ENCODE data around the gene AHR. TPM values are rescaled to one million over a fixed set of nuclear protein-coding genes. Genes with fewer than 3 reads are reported as not detected.

AHR gene
- total RNA-seq, 1 donor from 2014 or later: 89.3 TPM

- no peak for DNase-seq (ENCODE audit: low spot score)
Measured at GRCh38 chr7:17302575-17303142, 4.2 kb downstream of the AHR start.

DNA sequence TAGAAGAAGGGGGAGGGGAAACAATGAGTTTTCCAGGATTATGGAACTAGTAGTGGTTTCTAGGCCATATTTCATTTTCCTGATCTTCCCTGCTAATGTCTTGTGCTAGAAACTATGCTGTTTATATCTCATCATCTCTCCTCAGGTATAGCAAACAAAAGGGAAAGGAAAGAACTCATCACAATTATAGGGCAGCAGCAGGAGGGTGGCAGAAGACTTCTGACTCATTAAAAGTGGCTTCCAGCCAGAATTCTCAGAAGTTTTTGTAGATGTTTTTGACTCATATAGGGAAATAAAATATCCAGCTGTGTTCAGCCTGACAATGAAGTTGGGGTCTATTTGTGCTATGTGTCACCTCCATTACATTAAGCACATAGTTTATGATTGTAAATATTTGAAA lies 6.5 kb downstream of the AHR start:
- DNase-seq (ENCODE audit: low spot score): no peak

DNA sequence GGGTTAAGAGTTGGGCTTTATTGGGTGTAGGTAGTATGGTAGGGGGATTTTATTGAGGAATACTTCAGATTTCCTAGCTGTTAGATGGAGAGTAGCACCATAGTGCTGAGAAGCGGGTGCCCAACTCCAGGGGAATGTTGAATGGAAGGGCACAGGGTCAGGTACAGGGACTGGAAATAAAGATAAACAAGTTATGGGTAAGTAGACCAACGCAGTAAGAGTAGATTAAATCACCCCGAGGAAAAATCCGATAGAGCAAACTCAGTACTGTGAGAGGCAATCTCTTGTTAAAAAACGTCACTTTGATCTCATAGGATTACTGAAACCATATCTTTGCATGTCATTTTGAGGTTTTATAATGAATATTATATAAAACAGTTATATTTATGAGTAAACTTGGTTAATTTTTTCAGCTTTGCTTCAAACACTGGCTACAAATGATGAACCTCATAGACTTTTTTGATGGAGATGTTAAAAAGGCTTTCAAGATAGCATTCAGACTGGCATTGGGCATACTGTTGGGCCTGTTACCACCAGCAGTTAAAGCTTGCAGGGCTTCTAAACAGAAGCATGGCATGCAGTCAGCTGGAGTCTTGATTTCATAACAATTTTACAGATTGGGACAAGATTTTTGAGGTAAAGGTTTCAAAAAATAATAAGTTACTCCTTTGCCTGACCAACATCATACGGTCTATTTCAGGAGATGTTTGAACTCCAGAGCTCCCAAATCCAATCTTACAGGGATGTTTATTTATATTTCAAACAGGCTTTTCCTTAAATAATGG lies 7.1 kb downstream of the AHR start:
- no peak for DNase-seq (ENCODE audit: low spot score)

- DNase-seq (ENCODE audit: low spot score): no peak
Measured at GRCh38 chr7:17307000-17307399, 8.5 kb downstream of the AHR start.

- no peak for DNase-seq (ENCODE audit: low spot score)
Measured at GRCh38 chr7:17307558-17307957, 9.1 kb downstream of the AHR start.

DNA sequence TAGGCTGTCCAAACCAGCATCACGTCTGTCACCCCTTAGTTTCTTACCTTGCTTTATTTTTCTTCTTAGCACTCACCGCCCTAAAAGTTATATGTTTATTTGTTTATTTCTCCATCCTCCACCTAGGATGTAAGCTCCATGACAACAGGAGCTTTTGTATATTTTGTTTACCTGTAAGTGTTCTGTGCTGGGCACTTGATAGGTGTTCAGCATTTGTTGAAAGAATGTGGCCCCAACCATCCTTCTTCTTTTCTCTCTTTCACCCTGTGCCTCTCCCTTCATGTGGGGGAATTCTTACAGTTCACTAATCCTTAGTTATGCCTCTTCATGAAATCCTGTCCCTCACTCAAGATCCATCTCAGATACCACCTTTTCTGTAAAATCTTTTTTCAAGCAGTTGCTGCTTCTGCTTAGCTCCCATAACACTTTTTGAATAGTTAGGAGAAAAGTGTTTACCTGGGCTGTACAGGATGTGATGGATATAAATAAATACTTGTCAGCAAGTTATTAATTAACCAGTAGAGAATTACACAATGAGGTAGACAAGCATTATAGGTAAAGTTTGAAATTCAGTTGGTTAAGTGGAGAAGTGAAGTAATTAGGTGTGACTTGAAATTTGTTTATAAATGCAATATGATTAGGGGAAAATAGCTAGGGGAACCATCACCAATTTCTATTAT lies 9.7 kb downstream of the AHR start:
- DNase-seq (ENCODE audit: low spot score): no peak

DNA sequence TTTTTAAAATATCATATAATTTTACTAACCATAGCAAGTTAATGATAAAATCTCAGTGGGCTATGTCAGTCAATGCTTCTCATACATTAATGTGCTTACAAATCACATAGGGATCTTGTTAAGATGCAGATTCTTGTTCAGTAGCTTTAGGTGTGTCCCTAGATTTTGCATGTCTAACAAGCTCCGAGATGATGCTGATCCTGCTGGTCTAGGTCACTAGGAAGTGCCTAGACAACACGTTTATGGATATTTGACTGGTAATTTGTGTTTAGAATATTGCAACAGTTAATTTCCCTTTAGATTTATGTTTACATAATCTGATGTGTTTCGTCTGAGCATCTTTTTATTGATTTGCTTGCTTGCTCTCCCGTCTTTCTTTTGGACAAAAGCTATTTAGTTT lies 12.7 kb downstream of the AHR start:
- no peak for DNase-seq (ENCODE audit: low spot score)

DNA sequence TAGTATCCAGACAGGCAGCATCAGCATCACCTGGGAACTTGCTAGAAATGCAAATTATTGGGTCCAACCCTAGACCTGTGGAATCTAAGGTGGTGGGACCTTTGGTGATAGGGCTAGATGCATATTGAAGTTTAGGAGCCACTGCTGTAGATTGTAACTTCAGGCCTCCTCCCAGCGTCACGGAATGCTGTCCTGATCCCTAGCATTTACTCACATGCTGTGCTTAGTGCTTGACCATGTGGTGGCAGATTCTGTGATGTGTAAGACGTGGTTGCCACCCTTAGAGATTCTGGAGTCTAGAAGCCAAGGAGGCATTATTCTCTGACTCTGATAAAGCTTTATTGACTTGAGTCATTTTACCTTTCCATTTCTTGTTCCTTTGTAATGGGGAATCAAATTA lies 13.5 kb downstream of the AHR start:
- DNase-seq (ENCODE audit: low spot score): no peak

- DNase-seq (ENCODE audit: low spot score): no peak
Measured at GRCh38 chr7:17312641-17313040, 14.2 kb downstream of the AHR start.

DNA sequence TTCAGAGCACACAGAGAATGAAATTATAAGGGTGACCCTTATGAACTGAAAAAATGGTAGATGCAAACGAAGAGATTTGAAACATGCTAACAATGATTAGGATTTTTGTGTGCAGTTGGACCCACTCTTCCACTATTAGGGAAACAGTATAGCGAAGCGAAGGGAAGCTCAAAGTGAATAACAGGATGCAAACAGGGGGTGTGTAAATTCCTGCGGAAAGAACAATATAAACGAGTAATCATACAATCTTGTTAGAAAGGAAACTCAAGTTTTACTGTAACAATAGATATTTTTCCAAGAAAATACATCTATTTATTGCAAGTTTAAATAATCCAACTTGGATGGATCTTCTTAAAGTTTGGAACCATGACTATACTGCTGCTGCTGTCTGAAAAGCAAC lies 14.7 kb downstream of the AHR start:
- DNase-seq (ENCODE audit: low spot score): no peak

- DNase-seq (ENCODE audit: low spot score): no peak
Measured at GRCh38 chr7:17315974-17316373, 17.5 kb downstream of the AHR start.

DNA sequence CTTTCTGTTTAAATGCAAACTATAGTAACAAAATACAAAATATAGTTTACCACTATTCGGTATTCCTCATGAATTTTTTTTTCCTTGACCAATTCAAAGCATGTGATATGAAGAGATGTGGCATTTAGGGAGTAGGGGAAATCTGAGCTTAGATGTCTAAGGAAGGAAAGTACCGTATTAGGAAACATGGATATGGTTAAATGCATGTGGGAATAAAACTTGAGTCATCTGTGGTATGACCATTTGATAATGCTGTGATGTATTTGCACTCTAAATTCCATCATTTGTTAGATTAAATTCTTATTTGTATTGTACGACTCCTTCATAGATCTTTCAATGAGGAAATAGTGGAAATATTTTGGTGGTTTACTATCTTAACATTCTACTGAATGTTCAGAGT lies 19.7 kb downstream of the AHR start:
- no peak for DNase-seq (ENCODE audit: low spot score)

GRCh38 chr7:17319164-17320101 lies 21.0 kb downstream of the AHR start:
- DNase-seq (ENCODE audit: low spot score): no peak

DNA sequence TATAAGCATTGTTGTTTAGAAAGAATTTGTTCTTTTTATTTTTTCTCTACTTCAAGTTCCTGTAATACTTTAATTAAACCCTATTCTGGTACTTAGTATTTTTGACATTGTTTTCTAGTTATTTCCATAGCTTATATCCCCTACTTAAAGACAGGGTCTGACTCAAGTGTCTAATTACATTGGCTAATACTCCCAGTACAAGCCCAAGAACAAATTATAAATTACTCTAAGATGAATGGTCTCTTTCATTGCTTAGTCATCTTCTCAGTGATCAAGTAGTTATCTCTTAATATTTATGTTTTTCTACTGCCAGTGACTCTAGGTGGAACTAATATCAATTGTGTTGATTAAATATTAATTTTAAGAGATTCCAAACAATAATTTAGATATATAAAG lies 21.6 kb downstream of the AHR start:
- DNase-seq (ENCODE audit: low spot score): no peak

GRCh38 chr7:17320657-17321056 lies 22.2 kb downstream of the AHR start:
- no peak for DNase-seq (ENCODE audit: low spot score)

GRCh38 chr7:17325364-17325763 lies 26.9 kb downstream of the AHR start:
- no peak for DNase-seq (ENCODE audit: low spot score)

DNA sequence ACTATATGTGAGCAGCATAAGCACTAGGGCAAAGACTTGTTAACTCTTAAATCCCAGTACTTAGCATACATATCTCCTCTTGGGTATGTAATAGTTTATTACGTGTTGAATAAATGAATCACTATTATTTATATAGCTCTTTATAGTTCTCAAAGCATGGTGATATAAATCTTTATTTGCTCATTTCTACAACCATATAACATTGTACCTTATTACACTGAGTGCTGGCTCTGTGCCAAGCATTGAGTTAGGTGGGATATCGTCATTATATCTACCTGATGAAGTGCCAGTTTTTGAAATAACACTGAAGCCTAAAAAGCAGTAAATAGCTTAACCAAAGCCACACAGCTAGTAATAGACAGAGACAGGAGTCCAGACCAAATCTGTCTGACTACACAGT lies 27.9 kb downstream of the AHR start:
- no peak for DNase-seq (ENCODE audit: low spot score)

DNA sequence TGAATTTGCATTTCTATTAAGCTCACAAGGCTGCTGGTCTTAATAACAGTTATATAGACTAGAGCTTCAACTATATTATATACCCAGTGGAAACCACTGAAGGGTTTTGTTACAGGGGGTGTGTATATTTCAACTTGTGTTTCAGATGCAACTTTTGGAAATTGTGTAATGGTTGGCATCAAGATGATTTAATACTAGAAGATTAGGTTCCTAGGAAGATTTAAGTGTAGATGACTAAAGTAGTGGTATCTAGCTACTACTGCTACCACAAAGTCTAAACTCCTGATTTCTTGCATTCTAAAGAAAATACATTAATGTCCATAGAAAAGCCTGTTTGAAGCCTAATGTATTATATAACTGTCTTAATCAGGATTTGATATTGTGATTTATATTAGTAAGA lies 30.2 kb downstream of the AHR start:
- no peak for DNase-seq (ENCODE audit: low spot score)

GRCh38 chr7:17329440-17329839 lies 31.0 kb downstream of the AHR start:
- no peak for DNase-seq (ENCODE audit: low spot score)

DNA sequence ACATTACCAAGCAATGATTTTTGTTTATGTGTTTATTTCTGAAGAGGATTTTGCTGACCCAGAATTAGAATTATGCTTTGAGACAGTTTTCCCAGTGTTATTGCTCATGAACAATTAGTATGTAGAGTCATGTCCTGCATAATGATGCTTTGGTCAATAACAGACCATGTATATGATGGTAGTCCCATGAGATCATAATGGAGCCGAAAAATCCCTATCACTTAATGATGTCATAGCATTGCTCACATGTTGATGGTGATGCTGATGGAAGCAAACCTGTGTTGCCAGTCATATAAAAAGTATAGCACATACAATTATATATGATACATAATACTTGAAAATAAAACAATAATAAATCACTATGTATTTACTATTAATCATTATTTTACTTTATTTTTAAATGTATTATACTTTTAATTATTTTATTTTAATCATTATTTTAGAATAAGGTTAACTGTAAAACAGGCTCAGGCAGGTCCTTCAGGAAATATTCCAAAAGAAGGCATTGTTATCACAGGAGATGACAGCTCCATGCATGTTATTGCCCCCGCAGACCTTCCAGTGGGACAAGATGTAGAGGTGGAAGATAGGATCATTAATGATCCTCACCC lies 33.5 kb downstream of the AHR start:
- DNase-seq (ENCODE audit: low spot score): no peak

GRCh38 chr7:17333221-17333620 lies 34.8 kb downstream of the AHR start:
- DNase-seq (ENCODE audit: low spot score): no peak

All from mesenteric fat pad (tissue), 1 donor.